ENCODE results near the gene CTTN.

Gene CTTN

GRCh38 chr11:70455354-70455753, 57.0 kb downstream of the CTTN start:
- in situ Hi-C loops (cut with HindIII; ENCODE audit: low sequenced_read_pairs) = no loop called here
- TF ChIP-seq CTCF (IDR thresholded peaks at IDR 0.05; ENCODE audit: low read depth, low read length, missing control alignments) = no peak

GRCh38 chr11:70456921-70457532, 58.7 kb downstream of the CTTN start:
- TF ChIP-seq CTCF (IDR thresholded peaks at IDR 0.05; ENCODE audit: low read depth, low read length, missing control alignments) = no peak
- in situ Hi-C loops (cut with HindIII; ENCODE audit: low sequenced_read_pairs) = no loop called here
- no peak overlapping the region for H3K4me3 ChIP-seq (ENCODE audit: low read depth, low read length)
- DNase-seq (ENCODE audit: low read depth) = no peak

More at GRCh38 chr11:70455354-70455753, 57.0 kb downstream of the CTTN start:
- DNase-seq (ENCODE audit: low read depth) = no peak
- no peak overlapping the region for H3K4me3 ChIP-seq (ENCODE audit: low read depth, low read length)

- in situ Hi-C loops (cut with HindIII; ENCODE audit: low sequenced_read_pairs) = no loop called here
- no peak for DNase-seq (ENCODE audit: low read depth)
- no peak overlapping the region for H3K4me3 ChIP-seq (ENCODE audit: low read depth, low read length)
- no peak for TF ChIP-seq CTCF (IDR thresholded peaks at IDR 0.05; ENCODE audit: low read depth, low read length, missing control alignments)
These were observed 60.4 kb downstream of the CTTN start for GRCh38 chr11:70458736-70459135.

- in situ Hi-C loops (cut with HindIII; ENCODE audit: low sequenced_read_pairs) = no loop called here
- DNase-seq (ENCODE audit: low read depth) = no peak
- TF ChIP-seq CTCF (IDR thresholded peaks at IDR 0.05; ENCODE audit: low read depth, low read length, missing control alignments) = no peak
These were observed 61.8 kb downstream of the CTTN start for GRCh38 chr11:70460111-70460510.

GRCh38 chr11:70460964-70461363, 62.6 kb downstream of the CTTN start:
- no peak for DNase-seq (ENCODE audit: low read depth)
- no peak for TF ChIP-seq CTCF (IDR thresholded peaks at IDR 0.05; ENCODE audit: low read depth, low read length, missing control alignments)
- H3K4me3 ChIP-seq (ENCODE audit: low read depth, low read length) = no peak overlapping the region
- in situ Hi-C loops (cut with HindIII; ENCODE audit: low sequenced_read_pairs) = no loop called here

More at GRCh38 chr11:70460111-70460510, 61.8 kb downstream of the CTTN start:
- no peak overlapping the region for H3K4me3 ChIP-seq (ENCODE audit: low read depth, low read length)

GRCh38 chr11:70462818-70463477, 64.6 kb downstream of the CTTN start:
- in situ Hi-C loops (cut with HindIII; ENCODE audit: low sequenced_read_pairs) = no loop called here
- no peak for TF ChIP-seq CTCF (IDR thresholded peaks at IDR 0.05; ENCODE audit: low read depth, low read length, missing control alignments)
- DNase-seq (ENCODE audit: low read depth) = no peak
- H3K4me3 ChIP-seq (ENCODE audit: low read depth, low read length) = no peak overlapping the region

Measured in astrocyte of the cerebellum (primary cell).